Smooth muscle cell (in vitro differentiated cells): Measurements from ENCODE around the gene JAKMIP1. TPM values are rescaled to one million over a fixed set of nuclear protein-coding genes. Genes with fewer than 3 reads are reported as not detected.

ENCODE experiments used
- DNase-seq: peaks from one replicate; lab custom pipeline; 2025; ENCODE audit not compliant: unreplicated experiment; lab: John Stamatoyannopoulos, UW
- H2AFZ ChIP-seq: fragments of 200-600 bp; sonication (generic); 2 replicates; pipeline ENCODE4 v1.6.0; 2016; ENCODE audit warnings: antibody characterized with exemption, low read depth, mild to moderate bottlenecking
- H3F3A ChIP-seq: fragments of 200-600 bp; sonication (generic); 2 replicates; pipeline ENCODE4 v1.6.0; 2017; ENCODE audit warnings: antibody characterized with exemption, low read depth
- H3K27ac ChIP-seq: fragments of 200-600 bp; sonication (generic); 2 replicates; pipeline ENCODE4 v1.5.1; 2016; ENCODE audit warnings: low read depth, mild to moderate bottlenecking
- H3K27me3 ChIP-seq: fragments of 200-600 bp; sonication (generic); 2 replicates; pipeline ENCODE4 v1.6.1; 2016; ENCODE audit warnings: low read depth, mild to moderate bottlenecking
- H3K36me3 ChIP-seq: fragments of 200-600 bp; sonication (generic); 2 replicates; pipeline ENCODE4 v1.5.1; 2016; ENCODE audit warnings: low read depth
- H3K4me1 ChIP-seq: fragments of 200-600 bp; sonication (generic); 2 replicates; pipeline ENCODE4 v1.5.1; 2016; ENCODE audit warnings: low read depth
- H3K4me2 ChIP-seq: fragments of 200-600 bp; sonication (generic); 2 replicates; pipeline ENCODE4 v1.6.0; 2016; ENCODE audit warnings: mild to moderate bottlenecking
- H3K4me3 ChIP-seq: fragments of 200-600 bp; sonication (generic); 2 replicates; pipeline ENCODE4 v1.5.1; 2016; ENCODE audit warnings: mild to moderate bottlenecking
- H3K79me2 ChIP-seq: fragments of 200-600 bp; sonication (generic); 2 replicates; pipeline ENCODE4 v1.6.0; 2016; ENCODE audit warnings: low read depth, mild to moderate bottlenecking
- H3K9ac ChIP-seq: fragments of 200-600 bp; sonication (generic); 2 replicates; pipeline ENCODE4 v1.6.0; 2016; ENCODE audit warnings: low read depth
- H3K9me3 ChIP-seq: fragments of 200-600 bp; sonication (generic); replicated peaks from 2 replicates; pipeline ENCODE4 v1.5.1; 2016; ENCODE audit warnings: low read depth
- H4K20me1 ChIP-seq: fragments of 200-600 bp; sonication (generic); 2 replicates; pipeline ENCODE4 v1.6.0; 2016; ENCODE audit warnings: low read depth
- WGBS: methylation state at CpG from one replicate; pipeline ENCODE4 v1.1.7; 2016; ENCODE audit warnings: low lambda C conversion rate; 5-methylcytosine and 5-hydroxymethylcytosine counted together
- polyA plus RNA-seq: library from polyadenylated mRNA; unstranded; fragments of >200 nt; fragmentation: Nextera tagmentation; extraction: Ambion mirVana; gene quantifications from 2 replicates; pipeline ENCODE4 v1.2.1, GENCODE V29; 2016
- total RNA-seq: library from RNA; depleted of rRNA; stranded (reverse); fragments of >200 nt; gene quantifications from 2 replicates; pipeline ENCODE4 v1.2.3, GENCODE V29; 2014
- TF ChIP-seq, protein P1 (sequence below): fragments of 200-600 bp; sonication (generic); IDR thresholded peaks from 2 replicates; pipeline ENCODE4 v1.5.1; 2017; ENCODE audit warnings: borderline replicate concordance, mild to moderate bottlenecking, antibody characterized with exemption; ENCODE audit not compliant: insufficient read depth, poor library complexity, severe bottlenecking

JAKMIP1 gene
- total and polyA plus RNA-seq, 2 experiments from 2014 or later, result 0.64 TPM; not detected in 1

DNA sequence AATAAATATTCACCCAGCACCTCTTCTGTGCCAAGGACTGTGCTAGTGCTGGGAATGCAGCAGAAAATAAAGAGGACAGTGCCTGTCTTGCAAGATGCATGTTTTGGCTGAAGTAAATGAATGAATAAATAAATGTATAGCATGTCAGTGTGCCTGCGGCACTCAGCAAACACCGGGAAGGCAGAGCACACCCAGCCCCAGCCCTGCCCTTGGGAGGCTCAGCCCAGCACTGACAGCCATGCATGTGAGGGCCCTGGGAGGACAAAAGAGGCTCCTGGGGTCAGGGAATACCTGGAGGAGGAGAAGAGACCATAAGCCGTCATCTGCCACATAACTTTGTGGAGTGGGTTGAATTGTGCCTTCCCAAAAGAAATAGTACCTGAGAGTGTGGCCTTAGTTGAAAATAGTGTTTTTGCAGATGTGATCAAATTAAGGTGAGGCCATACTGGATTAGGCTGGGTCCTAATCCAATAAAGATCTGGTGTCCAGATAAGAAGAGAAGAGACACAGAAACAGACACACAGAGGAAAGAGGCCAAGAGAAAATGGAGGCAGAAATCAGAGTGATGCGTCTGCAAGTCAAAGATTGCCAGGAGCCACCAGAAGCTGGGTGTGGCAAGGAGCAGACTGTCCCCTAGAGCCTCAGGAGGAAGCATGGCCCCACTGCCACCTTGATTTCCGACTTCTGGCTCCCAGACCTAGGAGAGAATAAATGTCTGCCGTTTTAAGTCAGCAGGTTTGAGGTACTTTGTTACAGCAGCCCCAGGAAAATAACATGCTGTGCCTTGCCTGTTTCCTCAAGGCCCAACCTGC lies 198.5 kb downstream of the JAKMIP1 start:
- Histone ChIP-seq H3K9me3 (no peaks in the 10 kb centered on the region), H3K27ac (no peak overlapping the region), H4K20me1 (no peaks in the 10 kb centered on the region), H3K36me3 (no peaks in the 10 kb centered on the region), H3K4me3 (no peak overlapping the region), H3K4me2 (no peak overlapping the region), H3K9ac (no peak overlapping the region), H3K4me1 (no peaks in the 10 kb centered on the region), H3K27me3 (peaks cover 26% of the 10 kb centered on the region), H3F3A (no peaks in the 10 kb centered on the region), H3K79me2 (no peaks in the 10 kb centered on the region), H2AFZ (no peak overlapping the region)
- no peak for DNase-seq
- TF ChIP-seq, protein P1, sequence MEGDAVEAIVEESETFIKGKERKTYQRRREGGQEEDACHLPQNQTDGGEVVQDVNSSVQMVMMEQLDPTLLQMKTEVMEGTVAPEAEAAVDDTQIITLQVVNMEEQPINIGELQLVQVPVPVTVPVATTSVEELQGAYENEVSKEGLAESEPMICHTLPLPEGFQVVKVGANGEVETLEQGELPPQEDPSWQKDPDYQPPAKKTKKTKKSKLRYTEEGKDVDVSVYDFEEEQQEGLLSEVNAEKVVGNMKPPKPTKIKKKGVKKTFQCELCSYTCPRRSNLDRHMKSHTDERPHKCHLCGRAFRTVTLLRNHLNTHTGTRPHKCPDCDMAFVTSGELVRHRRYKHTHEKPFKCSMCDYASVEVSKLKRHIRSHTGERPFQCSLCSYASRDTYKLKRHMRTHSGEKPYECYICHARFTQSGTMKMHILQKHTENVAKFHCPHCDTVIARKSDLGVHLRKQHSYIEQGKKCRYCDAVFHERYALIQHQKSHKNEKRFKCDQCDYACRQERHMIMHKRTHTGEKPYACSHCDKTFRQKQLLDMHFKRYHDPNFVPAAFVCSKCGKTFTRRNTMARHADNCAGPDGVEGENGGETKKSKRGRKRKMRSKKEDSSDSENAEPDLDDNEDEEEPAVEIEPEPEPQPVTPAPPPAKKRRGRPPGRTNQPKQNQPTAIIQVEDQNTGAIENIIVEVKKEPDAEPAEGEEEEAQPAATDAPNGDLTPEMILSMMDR, result no peak
- WGBS, result 80% methylated on average over 6 of the region's 6 CpGs

DNA sequence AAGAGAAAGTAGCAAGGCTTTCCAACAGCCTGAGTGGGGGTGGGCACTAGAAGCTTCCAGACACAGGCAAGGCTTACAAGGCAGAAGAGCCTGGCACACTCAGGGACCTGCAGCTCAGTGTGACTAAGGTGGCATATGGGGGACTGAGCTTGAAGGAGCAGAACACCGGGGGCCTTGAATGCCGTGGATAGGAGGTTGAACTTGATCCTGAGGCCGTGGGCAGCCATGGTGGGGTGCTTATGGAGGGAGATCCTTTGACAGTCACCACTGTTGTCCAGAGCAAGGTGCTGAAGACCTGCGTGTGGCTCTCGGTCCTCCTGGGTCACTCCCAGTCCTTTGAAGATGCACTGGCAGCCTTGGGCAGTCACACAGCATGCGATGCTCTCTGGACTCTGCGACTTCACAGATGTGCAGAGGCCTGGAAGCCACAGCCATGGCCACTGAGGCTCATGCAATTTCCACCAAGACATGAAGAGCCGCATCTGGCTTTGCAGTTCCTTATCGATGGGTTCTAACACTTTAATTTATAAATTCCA lies 200.5 kb downstream of the JAKMIP1 start:
- no peaks in the 10 kb centered on the region for H3K4me1 ChIP-seq
- H3K4me2 ChIP-seq, result no peak overlapping the region
- H3K4me3 ChIP-seq, result no peak overlapping the region
- H3F3A ChIP-seq, result no peaks in the 10 kb centered on the region
- no peak for DNase-seq
- WGBS, result 91% methylated on average over 9 of the region's 9 CpGs
- H3K36me3 ChIP-seq, result no peaks in the 10 kb centered on the region
- TF ChIP-seq, protein P1, result no peak
- no peaks in the 10 kb centered on the region for H3K9me3 ChIP-seq
- H2AFZ ChIP-seq, result no peak overlapping the region
- no peak overlapping the region for H3K27ac ChIP-seq
- H3K9ac ChIP-seq, result no peak overlapping the region
- H3K27me3 ChIP-seq, result peaks cover 10% of the 10 kb centered on the region
- H4K20me1 ChIP-seq, result no peaks in the 10 kb centered on the region
- H3K79me2 ChIP-seq, result no peaks in the 10 kb centered on the region

DNA sequence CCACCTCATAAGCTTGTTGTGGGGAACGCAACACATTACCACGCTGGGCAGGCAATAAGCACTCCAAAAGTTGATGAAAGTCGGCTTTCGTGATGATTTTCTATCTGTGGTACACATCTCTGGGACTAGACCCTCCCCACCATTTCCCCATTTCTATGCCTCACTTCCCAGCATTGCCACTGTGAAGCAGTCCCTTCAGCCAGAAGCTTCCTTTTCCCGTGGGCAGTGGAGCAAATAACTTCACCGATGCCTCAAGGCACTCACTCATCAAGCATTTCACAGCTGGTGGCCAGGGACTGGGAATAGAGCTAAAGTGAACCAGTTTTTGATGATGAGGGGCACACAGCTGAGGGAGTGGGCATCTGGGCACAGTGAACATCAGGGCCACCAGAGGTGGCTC lies 201.0 kb downstream of the JAKMIP1 start:
- no peak for DNase-seq
- Histone ChIP-seq H3K4me2 (no peak overlapping the region), H3K4me1 (no peaks in the 10 kb centered on the region), H3K27me3 (peaks cover 10% of the 10 kb centered on the region), H3K4me3 (no peak overlapping the region), H3K9me3 (no peaks in the 10 kb centered on the region), H3K79me2 (no peaks in the 10 kb centered on the region), H4K20me1 (no peaks in the 10 kb centered on the region), H2AFZ (no peak overlapping the region), H3K36me3 (no peaks in the 10 kb centered on the region), H3K27ac (no peak overlapping the region), H3K9ac (no peak overlapping the region), H3F3A (no peaks in the 10 kb centered on the region)
- TF ChIP-seq, protein P1, result no peak
- 81% methylated on average over 6 of the region's 6 CpGs for WGBS
